H1 (cell line): ENCODE data around the gene CNPY4.

Experiments
- ATF2 ChIP-seq: IDR thresholded peaks from 2 replicates; pipeline ENCODE4 v1.6.1; 2012; ENCODE audit warnings: low read length, inconsistent platforms
- CHD1 ChIP-seq: IDR thresholded peaks from 2 replicates; pipeline ENCODE4 v1.6.1; 2012; ENCODE audit warnings: low read depth, low read length, improper control_type of control experiment
- CTCF ChIP-seq, 3 experiments: IDR thresholded peaks; 1 replicate in 2 of 3; 2 replicates in 1 of 3; pipeline versions ENCODE4 v1.5.1 to v1.6.1; 2011; ENCODE audit warnings: low read length in 3 of 3, mild to moderate bottlenecking in 3 of 3, inconsistent platforms in 2 of 3, low read depth in 1 of 3, moderate library complexity in 1 of 3; ENCODE audit not compliant: insufficient read depth in 1 of 3; ENCODE audit errors: control extremely low read depth in 1 of 3
- GABPA ChIP-seq: IDR thresholded peaks from 2 replicates; pipeline ENCODE4 v1.6.1; 2011; ENCODE audit warnings: mild to moderate bottlenecking, low read length, moderate library complexity, borderline replicate concordance; ENCODE audit not compliant: insufficient read depth
- MAX ChIP-seq: IDR thresholded peaks from 2 replicates; pipeline ENCODE4 v1.6.1; 2012; ENCODE audit warnings: inconsistent platforms
- NRF1 ChIP-seq: IDR thresholded peaks from 2 replicates; pipeline ENCODE4 v1.6.1; 2011; ENCODE audit warnings: mild to moderate bottlenecking, low read depth, low read length, improper control_type of control experiment
- POLR2A ChIP-seq, 2 experiments: IDR thresholded peaks; 1 replicate in 1 of 2; 2 replicates in 1 of 2; pipeline ENCODE4 v1.6.1; 2011; ENCODE audit warnings: low read depth in 2 of 2, low read length in 2 of 2, mild to moderate bottlenecking in 2 of 2; ENCODE audit errors: control extremely low read depth in 1 of 2
- SP1 ChIP-seq: IDR thresholded peaks from 2 replicates; pipeline ENCODE4 v1.6.1; 2011; ENCODE audit warnings: low read depth, low read length
- TBP ChIP-seq: IDR thresholded peaks from 2 replicates; pipeline ENCODE4 v1.6.1; 2011; ENCODE audit warnings: low read depth, low read length, improper control_type of control experiment
- YY1 ChIP-seq: IDR thresholded peaks from 2 replicates; pipeline ENCODE4 v1.6.1; 2011; ENCODE audit warnings: low read depth, mild to moderate bottlenecking, low read length

- TF ChIP-seq NRF1 (no peak), ATF2 (no peak), CHD1 (no peak), POLR2A (IDR thresholded peaks at IDR 0.05; ENCODE audit: control extremely low read depth in 1 of 2, low read depth in 2 of 2, low read length in 2 of 2) (no peak), SP1 (no peak), TBP (no peak), CTCF (IDR thresholded peaks at IDR 0.05; ENCODE audit: control extremely low read depth in 1 of 3, insufficient read depth in 1 of 3, low read depth in 1 of 3, low read length in 3 of 3) (no peak), YY1 (no peak), MAX (no peak), GABPA (no peak)
These were observed 38.4 kb upstream of the CNPY4 start for GRCh38 chr7:100080907-100081534.
